HepG2 (cell line): ENCODE measurements around the gene CAMK4. TPM values are rescaled to one million over a fixed set of nuclear protein-coding genes. Genes with fewer than 3 reads are reported as not detected.

Experiments
- ATAC-seq: fragments of 200-7000 bp; cut with Tn5 transposase; 3 replicates; pipeline ENCODE4 v1.9.1; 2020; ENCODE audit warnings: mild to moderate bottlenecking, moderate library complexity
- BruUV-seq: library from RNA; stranded (reverse); fragments of 400-500 nt; replicated peaks from 2 replicates; lab custom pipeline; 2021; lab: Mats Ljungman, UMichigan
- CTCF ChIA-PET: fragments of 300-600 bp; formaldehyde crosslinking; extraction: SDS; loops from one replicate; lab custom pipeline; 2021; ENCODE audit warnings: low total read pairs, inconsistent platforms, low intra/inter-chr PET ratio; lab: Yijun Ruan, JAX
- POLR2A ChIA-PET: fragments of 350-600 bp; sonication (Branson Sonifier 250); formaldehyde crosslinking; loops from one replicate; lab custom pipeline; 2020; ENCODE audit warnings: antibody characterized with exemption, inconsistent platforms; lab: Yijun Ruan, JAX
- DNase-seq: peaks from one replicate; pipeline ENCODE4 v3.0.0-alpha.2; 2015; ENCODE audit warnings: low spot score
- FAIRE-seq: peaks from 3 replicates; lab custom pipeline; 2011; peaks lifted over from hg19 to GRCh38; lab: Jason Lieb, UNC
- H2AFZ ChIP-seq: one replicate; pipeline ENCODE4 v1.6.1; 2011; ENCODE audit warnings: low read length, inconsistent platforms
- H3K27ac ChIP-seq: fragments of 300-600 bp; 3 replicates; pipeline ENCODE4 v1.8.0; 2011; ENCODE audit warnings: mixed run types, mild to moderate bottlenecking, mixed read lengths, low read length, inconsistent platforms; ENCODE audit not compliant: insufficient read depth; ENCODE audit errors: extremely low read length
- H3K27me3 ChIP-seq, 2 experiments: fragments of 200-600 bp in 1 of 2; 2 replicates in 1 of 2; 3 replicates in 1 of 2; pipeline versions ENCODE4 v1.6.0 to v1.8.0; 2011; ENCODE audit warnings: low read length in 2 of 2, mild to moderate bottlenecking in 2 of 2, moderate library complexity in 2 of 2, inconsistent platforms in 1 of 2; ENCODE audit not compliant: insufficient read depth in 2 of 2, control insufficient read depth in 1 of 2
- H3K36me3 ChIP-seq, 2 experiments: fragments of 200-600 bp in 1 of 2; replicated peaks in 1 of 2; 2 replicates in 1 of 2; 3 replicates in 1 of 2; pipeline versions ENCODE4 v1.5.1 to v1.8.0; 2011; ENCODE audit warnings: low read length in 2 of 2, inconsistent platforms in 1 of 2; ENCODE audit not compliant: insufficient read depth in 2 of 2, control insufficient read depth in 1 of 2
- H3K4me1 ChIP-seq: 2 replicates; pipeline ENCODE4 v1.5.1; 2012; ENCODE audit warnings: low read length, inconsistent platforms; ENCODE audit not compliant: insufficient read depth
- H3K4me2 ChIP-seq: 2 replicates; pipeline ENCODE4 v1.6.0; 2011; ENCODE audit warnings: low read depth, low read length, inconsistent platforms
- H3K4me3 ChIP-seq, 3 experiments: fragments of 200-600 bp in 1 of 3; sonication (generic), shearing (Covaris generic) in 1 of 3; replicated peaks in 1 of 3; 2 replicates each; pipeline ENCODE4 v1.5.1; 2011 to 2016; ENCODE audit warnings: low read length in 3 of 3, inconsistent platforms in 2 of 3, low read depth in 2 of 3, mild to moderate bottlenecking in 2 of 3, control low read depth in 1 of 3, mixed read lengths in 1 of 3; ENCODE audit not compliant: insufficient read depth in 1 of 3
- H3K79me2 ChIP-seq: one replicate; pipeline ENCODE4 v1.6.1; 2011; ENCODE audit warnings: low read length, inconsistent platforms; ENCODE audit not compliant: insufficient read depth
- H3K9ac ChIP-seq: 2 replicates; pipeline ENCODE4 v1.6.0; 2011; ENCODE audit warnings: mild to moderate bottlenecking, low read depth, low read length, inconsistent platforms; ENCODE audit not compliant: insufficient read depth
- H3K9me3 ChIP-seq: 2 replicates; pipeline ENCODE4 v1.5.1; 2012; ENCODE audit warnings: mild to moderate bottlenecking, low read length
- H4K20me1 ChIP-seq: 2 replicates; pipeline ENCODE4 v1.6.0; 2011; ENCODE audit warnings: inconsistent platforms, mild to moderate bottlenecking, low read length, moderate library complexity; ENCODE audit not compliant: insufficient read depth
- ARID5B ChIP-seq: IDR thresholded peaks from 2 replicates; pipeline ENCODE4 v1.4.0; 2020; ENCODE audit warnings: mild to moderate bottlenecking, missing genetic modification reagents
- BATF2 ChIP-seq: sonication (generic); formaldehyde crosslinking; IDR thresholded peaks from 2 replicates; pipeline ENCODE4 v1.8.0; 2022; ENCODE audit warnings: mild to moderate bottlenecking, missing genetic modification reagents, moderate library complexity
- E2F2 ChIP-seq: sonication (generic); formaldehyde crosslinking; IDR thresholded peaks from 2 replicates; pipeline ENCODE4 v1.4.0; 2020; ENCODE audit warnings: missing genetic modification reagents, borderline replicate concordance
- ETV6 ChIP-seq: sonication (generic); formaldehyde crosslinking; conservative IDR thresholded peaks from 2 replicates; pipeline ENCODE4 v1.4.0; 2020; ENCODE audit warnings: missing genetic modification reagents
- GATAD2A ChIP-seq: IDR thresholded peaks from 2 replicates; pipeline ENCODE4 v1.6.1; 2016
- KMT2A ChIP-seq: sonication (generic); formaldehyde crosslinking; IDR thresholded peaks from 2 replicates; pipeline ENCODE4 v1.4.0; 2020; ENCODE audit warnings: missing genetic modification reagents
- MIXL1 ChIP-seq: IDR thresholded peaks from 2 replicates; pipeline ENCODE4 v1.6.1; 2016
- NFKBIZ ChIP-seq: IDR thresholded peaks from 2 replicates; pipeline ENCODE4 v1.6.1; 2018; ENCODE audit warnings: missing genetic modification reagents, missing compliant biosample characterization
- PHF5A ChIP-seq: IDR thresholded peaks from one replicate; pipeline ENCODE4 v1.6.1; 2018; ENCODE audit warnings: low read depth, missing genetic modification reagents; ENCODE audit not compliant: unreplicated experiment
- PPARG ChIP-seq: conservative IDR thresholded peaks from 2 replicates; pipeline ENCODE4 v1.6.1; 2016; ENCODE audit warnings: missing biosample characterization, missing genetic modification reagents
- SP140L ChIP-seq: sonication (generic); formaldehyde crosslinking; IDR thresholded peaks from 2 replicates; pipeline ENCODE4 v1.4.0; 2020; ENCODE audit warnings: missing genetic modification reagents, borderline replicate concordance
- ZBTB3 ChIP-seq: sonication (generic); formaldehyde crosslinking; IDR thresholded peaks from 2 replicates; pipeline ENCODE4 v1.4.0; 2020; ENCODE audit warnings: low read depth, mild to moderate bottlenecking, moderate library complexity, missing genetic modification reagents, borderline replicate concordance
- ZMAT3 ChIP-seq: sonication (generic); formaldehyde crosslinking; conservative IDR thresholded peaks from 2 replicates; pipeline ENCODE4 v1.7.0; 2021; ENCODE audit warnings: missing genetic modification reagents
- ZNF660 ChIP-seq: sonication (generic); formaldehyde crosslinking; IDR thresholded peaks from 2 replicates; pipeline ENCODE4 v1.5.1; 2020; ENCODE audit warnings: mild to moderate bottlenecking, low read depth, missing genetic modification reagents, borderline replicate concordance
- ZNF747 ChIP-seq: sonication (generic); formaldehyde crosslinking; IDR thresholded peaks from 2 replicates; pipeline ENCODE4 v1.8.1; 2023; ENCODE audit warnings: missing genetic modification reagents, mild to moderate bottlenecking, borderline replicate concordance
- WGBS: methylation state at CpG from one replicate; pipeline ENCODE4 v1.1.6; 2017; ENCODE audit warnings: low lambda C conversion rate; 5-methylcytosine and 5-hydroxymethylcytosine counted together
- in situ Hi-C: cut with HindIII; loops from 2 replicates; pipeline ENCODE4 v1.10.0; 2017; ENCODE audit warnings: low pct_unique_long_range_greater_than_20kb; ENCODE audit not compliant: extremely low pct_ligation_motif_present
- intact Hi-C: fragments of 100-400 bp; cut with micrococcal nuclease; formaldehyde crosslinking; loops from one replicate; pipeline ENCODE4 v1.10.0; 2022; ENCODE audit not compliant: unreplicated experiment
- polyA plus RNA-seq, 8 experiments: library from polyadenylated mRNA; depleted of rRNA in 3 of 8; stranded (reverse) in 7 of 8; unstranded in 1 of 8; fragments of >200 nt; fragmentation: Illumina TruSeq in 4 of 8; extraction: Trizol in 4 of 8; gene quantifications; 2 replicates each; pipeline versions ENCODE4 v1.2.1 to v1.2.3, GENCODE V29; 2011 to 2016; ENCODE audit warnings: low read depth in 4 of 8, missing spikeins in 1 of 8, mixed read lengths in 1 of 8; ENCODE audit not compliant: insufficient read depth in 1 of 8
- total RNA-seq, 5 experiments: library from RNA; depleted of rRNA; stranded (reverse); fragments of >200 nt; fragmentation: Illumina TruSeq; extraction: Trizol; gene quantifications; 2 replicates each; pipeline ENCODE4 v1.2.3, GENCODE V29; 2016; ENCODE audit warnings: low read depth in 1 of 5
- TF ChIP-seq, protein P1 (sequence below): sonication (generic); formaldehyde crosslinking; IDR thresholded peaks from 2 replicates; pipeline ENCODE4 v1.5.1; 2020; ENCODE audit warnings: missing genetic modification reagents, mild to moderate bottlenecking, borderline replicate concordance

Gene CAMK4
- total and polyA plus RNA-seq, 2 of the 13 experiments (the other 11 are each of a cell fraction or from before 2014, with no cell fraction given): not detected

GRCh38 chr5:111505096-111505495 is 280.9 kb downstream of the CAMK4 start (continued):
- TF ChIP-seq GATAD2A (no peak), PHF5A (CRISPR knock-in tag) (no peak), ZNF660 (no peak), MIXL1 (no peak), ARID5B (CRISPR knock-in tag) (no peak), ZMAT3 (CRISPR knock-in tag) (no peak)

- no TSS peak for BruUV-seq
- WGBS: 95% methylated on average over 4 of the region's 4 CpGs
- Histone ChIP-seq H3K4me3 (no peak overlapping the region), H3K27ac (no peak overlapping the region), H3K36me3 (peaks cover 0 to 8% of the 10 kb centered on the region in 2 experiments; a peak in 2 of 5 replicates), H3K4me1 (peaks cover 41% of the 10 kb centered on the region), H2AFZ (no peak overlapping the region), H3K9ac (no peak overlapping the region), H3K4me2 (peak overlapping the region; percentile 90), H4K20me1 (peaks cover 21% of the 10 kb centered on the region), H3K9me3 (no peaks in the 10 kb centered on the region), H3K27me3 (no peaks in the 10 kb centered on the region; a peak in 1 of 5 replicates), H3K79me2 (peaks cover 84% of the 10 kb centered on the region)
- intact Hi-C loops (no loop called here), in situ Hi-C loops (no loop called here)
- CTCF ChIA-PET: no interaction called here
- POLR2A ChIA-PET: no interaction called here
- DNase-seq: no peak
- FAIRE-seq: no peak
- ATAC-seq: no peak
- TF ChIP-seq KMT2A (CRISPR knock-in tag) (no peak), NFKBIZ (CRISPR knock-in tag) (no peak), E2F2 (no peak), SP140L (no peak), BATF2 (CRISPR knock-in tag) (no peak), ZBTB3 (CRISPR knock-in tag) (no peak), ZNF747 (CRISPR knock-in tag) (no peak), ETV6 (no peak), PPARG (CRISPR knock-in tag) (no peak)
- TF ChIP-seq, protein P1, sequence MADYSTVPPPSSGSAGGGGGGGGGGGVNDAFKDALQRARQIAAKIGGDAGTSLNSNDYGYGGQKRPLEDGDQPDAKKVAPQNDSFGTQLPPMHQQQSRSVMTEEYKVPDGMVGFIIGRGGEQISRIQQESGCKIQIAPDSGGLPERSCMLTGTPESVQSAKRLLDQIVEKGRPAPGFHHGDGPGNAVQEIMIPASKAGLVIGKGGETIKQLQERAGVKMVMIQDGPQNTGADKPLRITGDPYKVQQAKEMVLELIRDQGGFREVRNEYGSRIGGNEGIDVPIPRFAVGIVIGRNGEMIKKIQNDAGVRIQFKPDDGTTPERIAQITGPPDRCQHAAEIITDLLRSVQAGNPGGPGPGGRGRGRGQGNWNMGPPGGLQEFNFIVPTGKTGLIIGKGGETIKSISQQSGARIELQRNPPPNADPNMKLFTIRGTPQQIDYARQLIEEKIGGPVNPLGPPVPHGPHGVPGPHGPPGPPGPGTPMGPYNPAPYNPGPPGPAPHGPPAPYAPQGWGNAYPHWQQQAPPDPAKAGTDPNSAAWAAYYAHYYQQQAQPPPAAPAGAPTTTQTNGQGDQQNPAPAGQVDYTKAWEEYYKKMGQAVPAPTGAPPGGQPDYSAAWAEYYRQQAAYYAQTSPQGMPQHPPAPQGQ (CRISPR knock-in tag): no peak
These were observed 283.1 kb downstream of the CAMK4 start for GRCh38 chr5:111507276-111507675.
